NT2/D1 (cell line): ENCODE results near the gene STK32B.

Experiments used
- YY1 ChIP-seq: IDR thresholded peaks from 2 replicates; pipeline ENCODE4 v1.6.1; 2011; ENCODE audit not compliant: insufficient read length, insufficient read depth
- ZNF274 ChIP-seq: IDR thresholded peaks from 2 replicates; pipeline ENCODE4 v1.6.1; 2011; ENCODE audit warnings: mild to moderate bottlenecking, low read depth, low read length

DNA sequence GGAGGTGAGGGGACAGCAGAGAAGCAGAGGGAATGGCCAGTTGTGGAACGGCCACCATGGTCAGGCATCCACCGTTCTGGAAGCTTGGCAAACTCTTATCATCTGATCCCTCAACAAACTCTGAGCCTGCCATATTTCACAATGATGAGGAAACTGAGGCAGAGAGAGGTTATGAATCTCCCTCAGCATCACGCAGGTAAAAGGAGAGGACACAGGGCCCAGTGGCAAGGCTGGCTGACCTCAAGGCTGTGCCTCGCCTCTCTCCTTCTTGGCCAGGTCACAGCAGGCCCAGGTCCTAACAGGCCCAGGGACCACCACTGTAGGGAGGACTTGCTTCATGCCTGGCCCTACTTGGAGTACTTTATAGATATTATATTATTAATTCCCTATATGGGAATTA is 414.2 kb downstream of the STK32B start:
- TF ChIP-seq YY1 (no peak), ZNF274 (no peak)
